Tibial artery (tissue), 4 donors: ENCODE data around the gene BTBD16.

Experiments used
- DNase-seq, 2 donors: peaks; one replicate each; pipeline ENCODE4 v3.0.0-alpha.2; 2019
- H3K27ac ChIP-seq, 2 donors: fragments of 200-600 bp; sonication (generic) in 1 of 2; 1 replicate in 1 of 2; 2 replicates in 1 of 2; pipeline ENCODE4 v1.5.1; 2018 to 2019; ENCODE audit warnings: mild to moderate bottlenecking in 1 of 2
- H3K27me3 ChIP-seq, 2 donors: fragments of 200-600 bp; sonication (generic) in 1 of 2; one replicate each; pipeline versions ENCODE4 v1.5.1 to v1.6.0; 2016 to 2019
- H3K36me3 ChIP-seq, 3 donors: fragments of 200-600 bp; sonication (generic) in 2 of 3; one replicate each; pipeline ENCODE4 v1.5.1; 2016 to 2019; ENCODE audit warnings: mild to moderate bottlenecking in 2 of 3
- H3K4me1 ChIP-seq, 4 donors: fragments of 200-600 bp; sonication (generic) in 2 of 4; 1 replicate in 3 of 4; 2 replicates in 1 of 4; pipeline ENCODE4 v1.5.1; 2016 to 2019
- H3K4me3 ChIP-seq, 2 donors: fragments of 200-600 bp; sonication (generic) in 1 of 2; 1 replicate in 1 of 2; 2 replicates in 1 of 2; pipeline ENCODE4 v1.5.1; 2018 to 2019; ENCODE audit warnings: mild to moderate bottlenecking in 2 of 2
- H3K9me3 ChIP-seq, 3 donors: fragments of 200-600 bp; sonication (generic) in 1 of 3; one replicate each; pipeline ENCODE4 v1.5.1; 2016 to 2019
- intact Hi-C: fragments of 100-400 bp; cut with DNase I; formaldehyde crosslinking; loops from one replicate; pipeline ENCODE4 v1.15.0; 2023; ENCODE audit warnings: low total_unique reads
- TF ChIP-seq, protein P1 (sequence below), 2 experiments: fragments of 200-600 bp in 1 of 2; fragments of 450-650 bp in 1 of 2; IDR thresholded peaks; one replicate each; pipeline ENCODE4 v1.5.1; 2017 to 2019; ENCODE audit warnings: antibody characterized with exemption in 2 of 2, mild to moderate bottlenecking in 1 of 2, moderate library complexity in 1 of 2

Gene BTBD16

DNA sequence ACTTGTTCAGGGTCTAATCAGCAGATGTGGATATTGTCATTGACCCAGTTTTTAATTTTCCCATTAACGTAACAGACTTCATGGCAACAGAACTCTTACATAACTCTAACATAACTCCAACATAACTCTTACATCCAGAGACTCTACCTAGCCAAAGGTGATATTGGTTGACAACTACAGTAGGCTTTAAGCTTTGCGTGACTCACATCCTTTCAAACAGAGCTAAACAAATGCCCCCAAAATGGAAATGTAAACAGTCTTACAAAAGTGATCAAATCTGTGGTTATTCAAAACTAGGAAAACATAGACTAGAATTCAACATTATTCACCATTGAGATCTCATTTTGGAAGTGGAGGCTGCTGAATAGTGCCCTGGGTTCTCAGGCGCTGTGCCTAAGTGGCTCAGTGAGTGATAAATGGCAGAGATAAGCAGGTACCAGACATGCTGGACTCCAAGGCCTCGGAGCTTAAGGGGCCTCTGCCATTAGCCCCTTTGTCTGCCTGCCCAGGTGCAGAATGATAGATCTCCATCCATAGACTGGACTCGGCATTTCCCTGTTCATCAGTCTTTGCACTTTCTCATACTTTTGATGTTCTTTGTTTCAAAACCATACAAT lies 34.3 kb upstream of the BTBD16 start:
- intact Hi-C loops, result no loop called here
- Histone ChIP-seq H3K27me3 (no peaks in the 10 kb centered on the region), H3K36me3 (peaks cover 39 to 86% (median 62%) of the 10 kb centered on the region in 3 donors), H3K4me3 (no peak overlapping the region), H3K9me3 (no peaks in the 10 kb centered on the region), H3K27ac (no peak overlapping the region), H3K4me1 (no peaks in the 10 kb centered on the region)
- TF ChIP-seq, protein P1, sequence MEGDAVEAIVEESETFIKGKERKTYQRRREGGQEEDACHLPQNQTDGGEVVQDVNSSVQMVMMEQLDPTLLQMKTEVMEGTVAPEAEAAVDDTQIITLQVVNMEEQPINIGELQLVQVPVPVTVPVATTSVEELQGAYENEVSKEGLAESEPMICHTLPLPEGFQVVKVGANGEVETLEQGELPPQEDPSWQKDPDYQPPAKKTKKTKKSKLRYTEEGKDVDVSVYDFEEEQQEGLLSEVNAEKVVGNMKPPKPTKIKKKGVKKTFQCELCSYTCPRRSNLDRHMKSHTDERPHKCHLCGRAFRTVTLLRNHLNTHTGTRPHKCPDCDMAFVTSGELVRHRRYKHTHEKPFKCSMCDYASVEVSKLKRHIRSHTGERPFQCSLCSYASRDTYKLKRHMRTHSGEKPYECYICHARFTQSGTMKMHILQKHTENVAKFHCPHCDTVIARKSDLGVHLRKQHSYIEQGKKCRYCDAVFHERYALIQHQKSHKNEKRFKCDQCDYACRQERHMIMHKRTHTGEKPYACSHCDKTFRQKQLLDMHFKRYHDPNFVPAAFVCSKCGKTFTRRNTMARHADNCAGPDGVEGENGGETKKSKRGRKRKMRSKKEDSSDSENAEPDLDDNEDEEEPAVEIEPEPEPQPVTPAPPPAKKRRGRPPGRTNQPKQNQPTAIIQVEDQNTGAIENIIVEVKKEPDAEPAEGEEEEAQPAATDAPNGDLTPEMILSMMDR (IDR thresholded peaks at IDR 0.05), result no peak
- DNase-seq, result no peak

DNA sequence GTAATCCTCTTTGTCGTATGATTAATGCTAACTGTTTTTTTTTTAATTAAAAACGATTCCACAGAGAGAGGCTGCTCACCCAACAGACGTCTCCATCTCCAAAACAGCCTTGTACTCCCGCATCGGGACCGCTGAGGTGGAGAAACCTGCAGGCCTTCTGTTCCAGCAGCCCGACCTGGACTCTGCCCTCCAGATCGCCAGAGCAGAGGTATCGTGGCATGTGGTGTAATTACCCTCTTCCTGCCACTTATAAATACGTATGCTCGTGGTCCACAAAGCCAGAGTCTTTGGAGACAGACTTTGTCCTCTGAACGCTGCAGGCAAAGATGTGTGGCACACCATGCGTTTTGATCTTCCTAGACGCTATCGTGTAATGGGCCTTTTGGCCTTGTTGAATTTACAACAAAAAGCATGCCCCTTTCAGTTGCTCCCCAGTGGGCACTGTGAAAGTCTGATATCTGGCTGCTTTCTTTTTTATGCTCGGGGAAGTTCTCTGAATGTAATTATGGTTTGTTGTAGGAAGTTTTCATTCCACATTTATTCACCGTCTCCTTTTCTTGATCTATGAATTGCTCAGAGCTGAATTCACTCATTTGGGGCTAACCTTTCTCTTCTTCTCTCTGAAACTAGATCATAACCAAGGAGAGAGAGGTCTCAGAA lies 33.6 kb upstream of the BTBD16 start:
- H3K4me1 ChIP-seq, result no peaks in the 10 kb centered on the region
- no peaks in the 10 kb centered on the region for H3K9me3 ChIP-seq
- no peak overlapping the region for H3K4me3 ChIP-seq
- no peaks in the 10 kb centered on the region for H3K27me3 ChIP-seq
- intact Hi-C loops, result no loop called here
- H3K36me3 ChIP-seq, result peaks cover 46 to 86% (median 67%) of the 10 kb centered on the region in 3 donors
- TF ChIP-seq, protein P1 (IDR thresholded peaks at IDR 0.05), result no peak
- DNase-seq, result no peak
- no peak overlapping the region for H3K27ac ChIP-seq

DNA sequence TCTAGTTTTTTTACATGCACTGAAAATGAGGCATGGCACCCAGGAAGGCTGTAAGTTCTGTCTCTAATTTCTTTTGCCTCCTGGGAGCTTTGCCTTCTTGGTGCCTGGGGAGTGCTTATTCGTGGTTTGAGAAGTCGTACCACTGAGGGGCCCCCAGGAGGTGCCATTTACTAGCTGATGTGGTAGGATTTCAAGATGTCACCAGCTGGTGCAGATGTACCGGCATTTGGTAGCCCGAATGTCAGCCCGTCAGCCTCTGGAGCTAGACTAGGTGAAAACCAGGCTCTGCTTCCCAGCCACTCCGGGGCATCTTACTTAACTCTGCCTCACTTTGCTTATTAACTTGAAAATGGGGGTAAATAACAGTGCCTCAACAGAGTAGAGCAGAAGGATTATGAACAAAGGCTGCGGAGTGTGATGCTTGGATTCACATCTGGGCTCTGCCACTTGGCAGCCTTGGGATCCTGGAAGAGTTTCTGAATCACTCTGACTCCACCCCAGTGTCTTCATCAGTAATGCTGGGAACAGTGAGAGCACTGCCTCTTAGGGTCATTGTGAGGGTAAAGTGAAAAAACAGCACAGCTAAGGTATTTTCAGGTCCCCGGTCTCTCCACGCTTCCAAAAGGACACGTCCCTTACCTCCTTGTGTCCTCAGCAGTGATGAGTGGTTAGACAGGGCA lies 31.4 kb upstream of the BTBD16 start:
- intact Hi-C loops, result no loop called here
- no peaks in the 10 kb centered on the region for H3K27me3 ChIP-seq
- H3K4me3 ChIP-seq, result no peak overlapping the region
- TF ChIP-seq, protein P1 (IDR thresholded peaks at IDR 0.05), result no peak
- no peaks in the 10 kb centered on the region for H3K4me1 ChIP-seq
- peaks cover 55 to 92% (median 72%) of the 10 kb centered on the region in 3 donors for H3K36me3 ChIP-seq
- no peak overlapping the region for H3K27ac ChIP-seq
- no peaks in the 10 kb centered on the region for H3K9me3 ChIP-seq
- DNase-seq, result peak; percentile 41 to 48

DNA sequence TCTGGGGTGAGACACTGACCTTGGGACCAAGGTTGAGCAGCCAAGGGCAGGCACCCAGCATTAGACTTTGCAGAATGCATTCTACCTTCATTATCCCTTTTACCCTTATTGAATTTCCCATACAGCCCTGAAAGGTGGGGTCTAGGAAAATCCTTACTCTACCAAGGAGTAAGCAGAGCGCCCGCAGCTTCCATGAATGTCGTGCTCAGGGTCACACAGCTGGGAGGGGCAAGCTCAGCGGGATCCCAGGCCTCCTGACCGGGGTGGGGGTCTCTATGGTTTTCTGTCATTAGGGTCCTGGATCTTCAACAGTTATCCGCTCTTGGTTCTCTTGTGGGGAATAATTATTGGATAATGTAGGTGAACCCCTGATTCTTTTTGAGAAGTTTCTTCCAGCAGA lies 30.7 kb upstream of the BTBD16 start:
- Histone ChIP-seq H3K27ac (no peak overlapping the region), H3K36me3 (peaks cover 56 to 98% (median 73%) of the 10 kb centered on the region in 3 donors), H3K27me3 (no peaks in the 10 kb centered on the region), H3K9me3 (no peaks in the 10 kb centered on the region), H3K4me1 (no peaks in the 10 kb centered on the region), H3K4me3 (no peak overlapping the region)
- TF ChIP-seq, protein P1 (IDR thresholded peaks at IDR 0.05), result no peak
- intact Hi-C loops, result no loop called here
- peak in 1 of 2 donors; percentile 51 for DNase-seq

DNA sequence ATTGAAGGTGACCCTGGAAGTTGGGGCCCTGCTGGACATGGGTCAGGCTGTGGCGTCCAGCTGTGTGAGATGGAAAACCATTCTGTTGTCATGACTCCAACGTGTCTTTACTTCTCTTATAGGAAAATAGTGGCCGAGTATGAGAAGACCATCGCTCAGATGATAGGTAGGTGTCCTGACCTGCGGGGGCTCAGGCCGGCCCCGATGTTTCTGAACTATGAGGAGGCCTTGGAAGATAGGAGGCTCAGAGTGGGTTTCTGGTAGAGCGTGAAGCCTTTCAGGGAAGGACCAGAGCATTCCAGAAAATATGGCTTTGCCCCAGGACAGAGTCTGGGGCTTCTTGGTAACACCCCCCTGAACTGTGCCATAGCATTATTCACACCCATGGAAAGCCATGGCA lies 29.3 kb upstream of the BTBD16 start:
- Histone ChIP-seq H3K9me3 (no peaks in the 10 kb centered on the region), H3K36me3 (peaks cover 56 to 93% (median 72%) of the 10 kb centered on the region in 3 donors), H3K4me3 (no peak overlapping the region), H3K27me3 (no peaks in the 10 kb centered on the region), H3K27ac (no peak overlapping the region), H3K4me1 (no peaks in the 10 kb centered on the region)
- intact Hi-C loops, result no loop called here
- DNase-seq, result peak in 1 of 2 donors; percentile 28
- TF ChIP-seq, protein P1 (IDR thresholded peaks at IDR 0.05), result no peak
